ENCODE results near the gene RINL. TPM values are rescaled to one million over a fixed set of nuclear protein-coding genes. Genes with fewer than 3 reads are reported as not detected.

RINL gene
- total RNA-seq, 2 donors from 2014 or later, result 4.7 to 5.5 TPM

GRCh38 chr19:38910488-38910887 is 32.4 kb upstream of the RINL start:
- ATAC-seq (ENCODE audit: insufficient number of reproducible peaks, low FRiP score, low read depth) (no peak), DNase-seq (ENCODE audit: low spot score) (no peak)
- Histone ChIP-seq H3K9me3 (no peaks in the 10 kb centered on the region), H3K4me3 (no peak overlapping the region), H3K27ac (no peak overlapping the region), H3K4me1 (ENCODE audit: control insufficient read depth in 1 of 2, low read depth in 2 of 2) (no peaks in the 10 kb centered on the region), H3K27me3 (replicated peaks; ENCODE audit: insufficient read depth) (no peaks in the 10 kb centered on the region), H3K36me3 (peaks cover 15% of the 10 kb centered on the region)
- no peak for TF ChIP-seq CTCF (IDR thresholded peaks at IDR 0.05)

- TF ChIP-seq CTCF (IDR thresholded peaks at IDR 0.05), result no peak
- H3K36me3 ChIP-seq, result peaks cover 29% of the 10 kb centered on the region
- H3K27me3 ChIP-seq (replicated peaks; ENCODE audit: insufficient read depth), result no peaks in the 10 kb centered on the region
- no peak overlapping the region for H3K27ac ChIP-seq
- DNase-seq (ENCODE audit: low spot score) (no peak), ATAC-seq (ENCODE audit: insufficient number of reproducible peaks, low FRiP score, low read depth) (no peak)
- no peak overlapping the region for H3K4me3 ChIP-seq
- no peaks in the 10 kb centered on the region for H3K4me1 ChIP-seq (ENCODE audit: control insufficient read depth in 1 of 2, low read depth in 2 of 2)
- no peaks in the 10 kb centered on the region for H3K9me3 ChIP-seq
Measured at GRCh38 chr19:38908911-38909310, 30.8 kb upstream of the RINL start.

GRCh38 chr19:38907670-38908069 is 29.6 kb upstream of the RINL start:
- Histone ChIP-seq H3K27me3 (replicated peaks; ENCODE audit: insufficient read depth) (no peaks in the 10 kb centered on the region), H3K27ac (no peak overlapping the region), H3K9me3 (no peaks in the 10 kb centered on the region), H3K36me3 (peaks cover 29% of the 10 kb centered on the region), H3K4me1 (ENCODE audit: control insufficient read depth in 1 of 2, low read depth in 2 of 2) (no peaks in the 10 kb centered on the region), H3K4me3 (no peak overlapping the region)
- DNase-seq (ENCODE audit: low spot score), result no peak
- ATAC-seq (ENCODE audit: insufficient number of reproducible peaks, low FRiP score, low read depth), result no peak
- TF ChIP-seq CTCF (IDR thresholded peaks at IDR 0.05), result no peak

- no peaks in the 10 kb centered on the region for H3K27me3 ChIP-seq (replicated peaks; ENCODE audit: insufficient read depth)
- H3K4me3 ChIP-seq, result no peak overlapping the region
- no peak for DNase-seq (ENCODE audit: low spot score)
- no peaks in the 10 kb centered on the region for H3K4me1 ChIP-seq (ENCODE audit: control insufficient read depth in 1 of 2, low read depth in 2 of 2)
- ATAC-seq (ENCODE audit: insufficient number of reproducible peaks, low FRiP score, low read depth), result no peak
- no peaks in the 10 kb centered on the region for H3K9me3 ChIP-seq
- peaks cover 29% of the 10 kb centered on the region for H3K36me3 ChIP-seq
- H3K27ac ChIP-seq, result no peak overlapping the region
- TF ChIP-seq CTCF (IDR thresholded peaks at IDR 0.05), result no peak
Measured at GRCh38 chr19:38907227-38907626, 29.2 kb upstream of the RINL start.

GRCh38 chr19:38905620-38906019 is 27.5 kb upstream of the RINL start:
- DNase-seq (ENCODE audit: low spot score) (no peak), ATAC-seq (ENCODE audit: insufficient number of reproducible peaks, low FRiP score, low read depth) (no peak)
- no peak overlapping the region for H3K4me3 ChIP-seq
- H3K4me1 ChIP-seq (ENCODE audit: control insufficient read depth in 1 of 2, low read depth in 2 of 2), result peaks cover 7 to 12% of the 10 kb centered on the region in 2 donors
- H3K36me3 ChIP-seq, result peaks cover 29% of the 10 kb centered on the region
- H3K9me3 ChIP-seq, result no peaks in the 10 kb centered on the region
- TF ChIP-seq CTCF (IDR thresholded peaks at IDR 0.05), result no peak
- no peaks in the 10 kb centered on the region for H3K27me3 ChIP-seq (replicated peaks; ENCODE audit: insufficient read depth)
- H3K27ac ChIP-seq, result no peak overlapping the region
